Gastroesophageal sphincter (tissue), 4 donors: ENCODE data around the gene STX4. TPM values are rescaled to one million over a fixed set of nuclear protein-coding genes. Genes with fewer than 3 reads are reported as not detected.

Experiments
- ATAC-seq: fragments of 150-250 bp; one replicate; pipeline ENCODE4 v1.9.1; 2016; ENCODE audit warnings: mild to moderate bottlenecking, moderate library complexity
- H3K27ac ChIP-seq, 4 donors: fragments of 200-600 bp; sonication (generic) in 3 of 4; 1 replicate in 3 of 4; 2 replicates in 1 of 4; pipeline ENCODE4 v1.5.1; 2016 to 2019
- H3K27me3 ChIP-seq: fragments of 200-600 bp; sonication (generic); one replicate; pipeline ENCODE4 v1.5.1; 2019
- H3K36me3 ChIP-seq, 2 donors: fragments of 200-600 bp; sonication (generic); one replicate each; pipeline ENCODE4 v1.5.1; 2019; ENCODE audit warnings: control low read depth in 1 of 2
- H3K4me1 ChIP-seq, 3 donors: fragments of 200-600 bp; sonication (generic); 1 replicate in 2 of 3; 2 replicates in 1 of 3; pipeline ENCODE4 v1.5.1; 2016 to 2019; ENCODE audit warnings: control low read depth in 2 of 3
- H3K4me3 ChIP-seq, 2 donors: fragments of 200-600 bp; sonication (generic); one replicate each; pipeline ENCODE4 v1.5.1; 2019; ENCODE audit warnings: mild to moderate bottlenecking in 1 of 2, moderate library complexity in 1 of 2
- H3K9me3 ChIP-seq, 3 donors: fragments of 200-600 bp; sonication (generic); one replicate each; pipeline ENCODE4 v1.5.1; 2017 to 2019; ENCODE audit warnings: control low read depth in 2 of 3
- EP300 ChIP-seq: sonication (generic); formaldehyde crosslinking; IDR thresholded peaks from one replicate; pipeline ENCODE4 v1.6.1; 2017; ENCODE audit warnings: antibody characterized with exemption, mild to moderate bottlenecking
- POLR2A ChIP-seq, 2 donors: fragments of 450-650 bp; IDR thresholded peaks; one replicate each; pipeline ENCODE4 v1.6.1; 2017; ENCODE audit warnings: antibody characterized with exemption in 2 of 2, mild to moderate bottlenecking in 2 of 2, moderate library complexity in 1 of 2
- POLR2AphosphoS5 ChIP-seq: sonication (generic); formaldehyde crosslinking; IDR thresholded peaks from one replicate; pipeline ENCODE4 v1.6.1; 2017; ENCODE audit warnings: antibody characterized with exemption
- WGBS, 2 donors: methylation state at CpG; one replicate each; pipeline ENCODE4 v1.1.5; 2018; ENCODE audit warnings: low coverage in 1 of 2; 5-methylcytosine and 5-hydroxymethylcytosine counted together
- total RNA-seq, 4 donors: library from RNA; depleted of rRNA; stranded (reverse); fragments of >200 nt; gene quantifications; one replicate each; pipeline ENCODE4 v1.1.0, GENCODE V29; 2016
- TF ChIP-seq, protein P1 (sequence below), 4 experiments: fragments of 200-600 bp in 2 of 4; fragments of 450-650 bp in 2 of 4; sonication (generic) in 1 of 4; IDR thresholded peaks; one replicate each; pipeline ENCODE4 v1.5.1; 2017 to 2019; ENCODE audit warnings: antibody characterized with exemption in 4 of 4, mild to moderate bottlenecking in 2 of 4, moderate library complexity in 2 of 4

The STX4 gene
- total RNA-seq, 4 donors from 2014 or later: 32.2 to 40.6 (median 37.2) TPM

DNA sequence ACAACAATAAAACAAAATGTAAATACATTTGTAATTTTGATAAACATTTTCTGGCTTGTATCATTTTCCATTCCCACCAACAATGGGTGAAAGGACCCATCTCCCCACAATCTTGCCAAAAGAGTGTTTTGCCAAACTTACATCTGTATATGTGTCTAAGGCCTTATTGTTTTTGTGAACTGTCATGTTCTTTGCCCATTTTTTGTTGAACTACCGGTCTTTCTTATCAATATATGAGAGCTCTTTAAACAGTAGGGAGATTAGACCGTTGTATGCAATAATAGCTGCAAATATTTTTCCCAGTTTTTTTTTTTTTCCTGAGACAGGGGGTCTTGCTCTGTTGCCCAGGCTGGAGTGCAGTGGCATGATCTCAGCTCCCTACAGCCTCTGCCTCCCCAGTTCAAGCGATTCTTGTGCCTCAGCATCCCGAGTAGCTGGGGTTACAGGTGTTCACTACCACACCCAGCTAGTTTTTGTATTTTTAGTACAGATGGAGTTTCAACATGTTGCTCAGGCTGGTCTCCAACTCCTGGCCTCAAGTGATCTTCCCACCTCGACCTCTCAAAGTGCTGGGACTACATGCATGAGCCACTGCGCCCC lies 9.6 kb upstream of the STX4 start:
- 65 to 71% methylated on average over 4 to 6 of the region's 6 CpGs for WGBS, 2 donors
- ATAC-seq: no peak
- Histone ChIP-seq H3K27me3 (no peaks in the 10 kb centered on the region), H3K27ac (no peak overlapping the region), H3K9me3 (no peaks in the 10 kb centered on the region), H3K4me1 (no peaks in the 10 kb centered on the region), H3K36me3 (no peaks in the 10 kb centered on the region), H3K4me3 (no peak overlapping the region)
- TF ChIP-seq, protein P1, sequence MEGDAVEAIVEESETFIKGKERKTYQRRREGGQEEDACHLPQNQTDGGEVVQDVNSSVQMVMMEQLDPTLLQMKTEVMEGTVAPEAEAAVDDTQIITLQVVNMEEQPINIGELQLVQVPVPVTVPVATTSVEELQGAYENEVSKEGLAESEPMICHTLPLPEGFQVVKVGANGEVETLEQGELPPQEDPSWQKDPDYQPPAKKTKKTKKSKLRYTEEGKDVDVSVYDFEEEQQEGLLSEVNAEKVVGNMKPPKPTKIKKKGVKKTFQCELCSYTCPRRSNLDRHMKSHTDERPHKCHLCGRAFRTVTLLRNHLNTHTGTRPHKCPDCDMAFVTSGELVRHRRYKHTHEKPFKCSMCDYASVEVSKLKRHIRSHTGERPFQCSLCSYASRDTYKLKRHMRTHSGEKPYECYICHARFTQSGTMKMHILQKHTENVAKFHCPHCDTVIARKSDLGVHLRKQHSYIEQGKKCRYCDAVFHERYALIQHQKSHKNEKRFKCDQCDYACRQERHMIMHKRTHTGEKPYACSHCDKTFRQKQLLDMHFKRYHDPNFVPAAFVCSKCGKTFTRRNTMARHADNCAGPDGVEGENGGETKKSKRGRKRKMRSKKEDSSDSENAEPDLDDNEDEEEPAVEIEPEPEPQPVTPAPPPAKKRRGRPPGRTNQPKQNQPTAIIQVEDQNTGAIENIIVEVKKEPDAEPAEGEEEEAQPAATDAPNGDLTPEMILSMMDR (IDR thresholded peaks at IDR 0.05): no peak
- TF ChIP-seq POLR2A (IDR thresholded peaks at IDR 0.05) (no peak), POLR2AphosphoS5 (no peak), EP300 (no peak)

GRCh38 chr16:31025339-31025738 lies 8.0 kb upstream of the STX4 start:
- Histone ChIP-seq H3K9me3 (no peaks in the 10 kb centered on the region), H3K4me1 (no peaks in the 10 kb centered on the region), H3K27ac (no peak overlapping the region), H3K4me3 (no peak overlapping the region), H3K36me3 (no peaks in the 10 kb centered on the region), H3K27me3 (no peaks in the 10 kb centered on the region)
- TF ChIP-seq POLR2A (IDR thresholded peaks at IDR 0.05) (no peak), POLR2AphosphoS5 (no peak)
- 65 to 77% methylated on average over 5 of the region's 5 CpGs for WGBS, 2 donors
- ATAC-seq: no peak

GRCh38 chr16:31029272-31029671 lies 4.1 kb upstream of the STX4 start:
- TF ChIP-seq POLR2AphosphoS5: no peak
- TF ChIP-seq, protein P1 (IDR thresholded peaks at IDR 0.05): no peak
- no peak for TF ChIP-seq POLR2A (IDR thresholded peaks at IDR 0.05)
- TF ChIP-seq EP300: no peak
- no peaks in the 10 kb centered on the region for H3K9me3 ChIP-seq
- peaks cover 0 to 13% (median 0%) of the 10 kb centered on the region in 3 donors for H3K4me1 ChIP-seq
- ATAC-seq: no peak
- no peaks in the 10 kb centered on the region for H3K36me3 ChIP-seq
- H3K27me3 ChIP-seq: no peaks in the 10 kb centered on the region
- WGBS, 2 donors: 46 to 63% methylated on average over 2 to 4 of the region's 5 CpGs
- no peak overlapping the region for H3K4me3 ChIP-seq
- no peak overlapping the region for H3K27ac ChIP-seq

- no peak for ATAC-seq
- WGBS, 2 donors: 51 to 74% methylated on average over 2 to 4 of the region's 4 CpGs
- no peaks in the 10 kb centered on the region for H3K27me3 ChIP-seq
Observed at GRCh38 chr16:31031276-31031675, 2.1 kb upstream of the STX4 start.

GRCh38 chr16:31033709-31034492 lies 543 bp downstream of the STX4 start:
- peak; percentile 72 for ATAC-seq
- peak in 1 of 2 donors; percentile 23 for TF ChIP-seq POLR2A (IDR thresholded peaks at IDR 0.05)
- TF ChIP-seq, protein P1 (IDR thresholded peaks at IDR 0.05): no peak

More at GRCh38 chr16:31031276-31031675, 2.1 kb upstream of the STX4 start:
- no peak for TF ChIP-seq EP300
- TF ChIP-seq, protein P1 (IDR thresholded peaks at IDR 0.05): no peak
- no peak for TF ChIP-seq POLR2A (IDR thresholded peaks at IDR 0.05)
- no peak for TF ChIP-seq POLR2AphosphoS5
- no peak overlapping the region for H3K4me3 ChIP-seq
- no peak overlapping the region for H3K27ac ChIP-seq
- H3K4me1 ChIP-seq: peaks cover 0 to 33% (median 4%) of the 10 kb centered on the region in 3 donors
- peaks cover 0 to 17% of the 10 kb centered on the region in 2 donors for H3K36me3 ChIP-seq
- H3K9me3 ChIP-seq: no peaks in the 10 kb centered on the region

More at GRCh38 chr16:31033709-31034492, 543 bp downstream of the STX4 start:
- Histone ChIP-seq H3K36me3 (peaks cover 0 to 43% of the 10 kb centered on the region in 2 donors), H3K27ac (peak overlapping the region; percentile 34 to 96 (median 94)), H3K4me1 (peaks cover 0 to 37% (median 4%) of the 10 kb centered on the region in 3 donors), H3K27me3 (no peaks in the 10 kb centered on the region), H3K4me3 (peak overlapping the region; percentile 70 to 81), H3K9me3 (no peaks in the 10 kb centered on the region)
- WGBS, 2 donors: 0% methylated on average over 5 of the region's 47 CpGs; no CpG with 5 or more reads in 1 of the 2 donors
